HG02610 (cell line): ENCODE measurements around the gene TRNP1.
"Not testable (repeated sequence)": the region's sequence is repeated elsewhere in the genome, so short reads cannot be mapped to it uniquely, and the experiment has no call there.

Experiments used
- ATAC-seq: cut with Tn5 transposase; IDR thresholded peaks from one replicate; pipeline ENCODE4 v1.9.1; 2021; ENCODE audit warnings: mild to moderate bottlenecking, moderate library complexity; ENCODE audit not compliant: unreplicated experiment

The TRNP1 gene

GRCh38 chr1:26972390-26972789 is 21.1 kb upstream of the TRNP1 start:
- no peak for ATAC-seq

- no peak for ATAC-seq
These were observed 20.7 kb upstream of the TRNP1 start for GRCh38 chr1:26972821-26973220.

GRCh38 chr1:26976621-26977510 is 16.6 kb upstream of the TRNP1 start:
- no peak for ATAC-seq

- ATAC-seq, result no peak
These were observed 14.6 kb upstream of the TRNP1 start for GRCh38 chr1:26978901-26979300.

- no peak for ATAC-seq
These were observed 12.2 kb upstream of the TRNP1 start for GRCh38 chr1:26981146-26981846.

GRCh38 chr1:26983863-26984262 is 9.6 kb upstream of the TRNP1 start:
- ATAC-seq, result no peak

- ATAC-seq, result no peak
These were observed 9.2 kb upstream of the TRNP1 start for GRCh38 chr1:26984291-26984690.

- no peak for ATAC-seq
These were observed 6.8 kb upstream of the TRNP1 start for GRCh38 chr1:26986658-26987057.

GRCh38 chr1:26989403-26990109 is 3.9 kb upstream of the TRNP1 start:
- not testable (repeated sequence) for ATAC-seq

GRCh38 chr1:26991310-26992116 is 2.0 kb upstream of the TRNP1 start:
- ATAC-seq, result no peak

- no peak for ATAC-seq
These were observed 711 bp downstream of the TRNP1 start for GRCh38 chr1:26994020-26994786.

- no peak for ATAC-seq
These were observed 1.5 kb downstream of the TRNP1 start for GRCh38 chr1:26994787-26995517.

GRCh38 chr1:26996024-26996423 is 2.5 kb downstream of the TRNP1 start:
- ATAC-seq, result no peak

GRCh38 chr1:26996665-26997064 is 3.2 kb downstream of the TRNP1 start:
- no peak for ATAC-seq

- no peak for ATAC-seq
These were observed 5.2 kb downstream of the TRNP1 start for GRCh38 chr1:26998429-26999300.

GRCh38 chr1:26999440-26999987 is 6.0 kb downstream of the TRNP1 start:
- ATAC-seq, result no peak

GRCh38 chr1:27000090-27000816 is 6.8 kb downstream of the TRNP1 start:
- ATAC-seq, result no peak
